IPS-NIHi7 (cell line): ENCODE measurements around the gene IPCEF1.

Source experiments
- DNase-seq: peaks from one replicate; pipeline ENCODE4 v3.0.0; 2012; ENCODE audit warnings: mixed read lengths; ENCODE audit errors: extremely low spot score

IPCEF1 gene

DNA sequence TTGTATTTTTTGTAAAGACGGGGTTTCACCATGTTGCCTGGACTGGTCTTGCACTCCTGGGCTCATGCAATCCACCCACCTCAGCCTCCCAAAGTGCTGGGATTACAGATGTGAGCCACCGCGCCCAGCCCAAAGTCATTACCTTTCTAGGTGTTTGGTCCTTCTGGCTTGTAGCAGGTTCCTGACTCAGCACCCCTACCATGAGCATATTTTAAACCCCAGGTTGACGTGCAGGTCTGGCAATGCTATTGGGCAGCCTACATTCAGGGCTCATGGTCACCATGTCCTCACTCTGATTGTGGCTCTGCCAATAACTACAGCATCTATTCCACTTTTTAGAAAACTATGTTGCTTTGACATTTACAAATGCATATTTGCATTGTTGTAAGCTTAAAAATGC lies 59.4 kb downstream of the IPCEF1 start:
- DNase-seq = no peak

DNA sequence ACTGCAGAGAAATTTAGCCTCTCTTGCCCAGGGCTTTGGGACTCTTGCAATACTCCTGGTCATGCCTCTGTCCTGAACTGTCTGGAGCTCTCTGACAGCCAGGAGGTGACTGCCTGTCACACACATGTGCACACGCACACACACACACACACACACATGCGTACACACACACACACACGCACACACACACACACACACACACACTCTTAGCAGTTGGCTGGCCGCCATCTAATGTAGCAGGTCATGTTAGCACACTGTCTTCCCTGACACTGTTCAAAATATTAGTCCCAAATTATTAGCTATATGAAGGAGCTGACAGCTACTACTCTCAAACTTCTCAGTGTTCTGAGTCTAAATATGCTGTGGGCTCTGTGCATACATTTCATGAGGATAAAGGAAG lies 60.9 kb downstream of the IPCEF1 start:
- no peak for DNase-seq

DNA sequence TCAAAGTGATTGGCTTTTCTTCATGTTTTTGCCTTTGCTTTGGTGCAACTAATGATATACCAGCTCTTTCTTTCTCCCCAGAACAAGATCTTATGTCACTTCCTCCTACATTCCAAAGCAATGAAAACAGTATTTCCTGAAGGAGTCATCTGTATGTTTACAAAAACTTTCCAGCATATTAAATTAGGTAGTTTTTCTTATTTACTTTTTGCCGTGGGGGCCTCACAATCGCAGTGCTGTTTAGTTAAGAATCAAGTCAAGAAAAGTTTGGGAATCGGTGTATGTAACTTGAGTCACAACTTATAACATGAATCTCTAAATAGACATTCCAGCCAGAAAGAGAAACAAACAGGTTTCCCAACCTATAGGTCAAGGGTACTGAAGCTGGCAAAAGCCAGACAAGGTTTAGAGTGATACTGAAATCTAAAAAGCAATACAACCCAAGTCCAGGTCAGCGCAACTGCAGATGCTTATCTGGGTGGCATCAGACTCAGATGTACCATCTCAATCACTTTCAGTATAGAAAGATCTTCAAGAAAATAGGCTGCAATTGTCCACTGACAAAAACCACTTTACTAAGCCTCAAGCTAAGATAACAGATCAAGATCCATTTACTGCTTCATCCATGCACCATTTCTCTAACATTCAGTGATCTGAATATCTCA lies 63.6 kb downstream of the IPCEF1 start:
- no peak for DNase-seq

DNA sequence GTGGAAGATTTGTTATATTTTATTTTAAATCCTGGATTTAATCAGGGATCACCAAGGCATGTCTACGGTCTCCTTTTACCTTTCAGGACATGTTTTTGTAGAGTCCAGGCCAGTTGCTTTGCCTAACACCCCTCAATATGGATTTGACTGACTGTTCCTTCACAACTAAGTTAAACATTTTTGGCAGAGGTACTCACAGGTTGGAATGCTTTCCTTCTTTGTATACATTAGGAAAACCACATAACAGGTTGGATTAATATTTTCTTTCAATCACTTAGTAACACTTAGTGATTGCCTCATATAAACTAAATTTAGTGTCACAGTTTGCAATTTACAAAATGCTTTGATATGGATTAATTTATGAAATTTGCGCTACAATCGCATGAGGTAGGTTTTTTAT lies 64.5 kb downstream of the IPCEF1 start:
- no peak for DNase-seq

DNA sequence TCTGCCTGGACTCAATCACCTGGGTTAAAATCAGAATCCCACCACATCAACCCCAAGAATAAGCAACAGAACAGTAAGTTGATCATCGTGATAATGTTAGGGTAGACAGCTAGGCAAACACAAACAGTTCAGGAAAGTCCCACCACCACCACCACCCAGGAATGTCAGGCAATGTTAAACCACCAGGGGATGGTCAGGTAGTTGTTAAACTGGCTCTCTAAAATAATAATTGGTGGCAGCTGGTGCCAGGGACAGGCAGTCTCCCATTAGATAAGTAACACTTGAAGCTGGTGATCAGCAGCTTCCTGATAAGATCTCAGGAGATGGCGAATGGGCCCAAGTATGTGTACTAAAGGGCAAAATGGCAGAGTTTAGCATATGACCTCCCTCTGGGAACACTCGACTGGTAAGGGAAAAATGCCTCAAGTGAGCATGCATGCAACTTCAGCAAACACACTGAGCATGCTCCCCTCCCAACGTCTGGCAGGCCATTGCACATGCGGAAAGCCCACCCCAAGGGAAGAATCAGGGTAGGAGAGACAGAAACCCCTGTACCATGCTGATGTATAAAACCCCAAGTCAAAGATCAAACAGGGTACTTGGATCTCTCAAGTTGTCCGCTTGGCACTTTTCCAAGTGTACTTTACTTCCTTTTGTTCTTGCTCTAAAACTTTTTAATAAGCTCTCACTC lies 66.6 kb downstream of the IPCEF1 start:
- no peak for DNase-seq

DNA sequence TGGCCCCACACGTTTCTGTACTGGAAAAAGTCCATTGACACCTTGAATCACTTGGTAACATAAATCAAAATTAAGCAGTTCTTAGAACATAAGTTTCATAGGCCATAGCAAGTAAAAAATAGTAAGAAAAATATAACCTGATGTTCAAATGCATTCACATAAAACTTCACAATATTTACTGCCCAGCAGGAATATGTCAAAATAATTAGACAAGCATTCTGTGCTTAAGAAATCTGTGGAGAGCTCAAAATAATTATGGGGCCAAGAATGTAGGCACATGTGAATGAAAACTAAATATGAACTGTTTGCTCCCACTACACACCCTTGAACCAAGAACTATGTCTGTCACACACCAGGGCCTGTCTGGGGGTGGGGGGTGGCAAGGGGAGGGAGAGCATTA lies 70.8 kb downstream of the IPCEF1 start:
- no peak for DNase-seq

DNA sequence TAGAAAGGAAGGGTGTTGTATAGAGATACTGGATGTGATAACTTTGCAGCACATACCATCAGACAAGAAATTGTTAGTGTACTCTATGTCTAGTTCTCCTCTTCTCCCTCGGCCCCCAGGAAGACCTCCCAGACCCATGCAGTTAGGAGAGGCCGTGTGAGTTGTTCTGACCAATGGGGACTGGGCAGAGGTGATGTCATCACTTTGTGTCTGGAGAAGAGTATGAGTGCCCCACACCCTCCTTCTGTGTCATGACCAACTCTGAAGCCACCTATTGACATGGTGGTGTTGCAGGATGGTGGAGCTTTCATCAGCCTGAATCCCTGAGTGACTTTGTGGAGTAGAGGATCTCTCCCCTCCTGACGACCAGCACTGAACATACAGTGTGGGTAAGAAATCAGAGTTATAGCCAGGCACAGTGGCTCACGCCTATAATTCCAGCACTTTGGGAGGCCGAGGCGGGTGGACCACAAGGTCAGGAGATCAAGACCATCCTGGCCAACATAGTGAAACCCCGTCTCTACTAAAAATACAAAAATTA lies 72.2 kb downstream of the IPCEF1 start:
- no peak for DNase-seq

DNA sequence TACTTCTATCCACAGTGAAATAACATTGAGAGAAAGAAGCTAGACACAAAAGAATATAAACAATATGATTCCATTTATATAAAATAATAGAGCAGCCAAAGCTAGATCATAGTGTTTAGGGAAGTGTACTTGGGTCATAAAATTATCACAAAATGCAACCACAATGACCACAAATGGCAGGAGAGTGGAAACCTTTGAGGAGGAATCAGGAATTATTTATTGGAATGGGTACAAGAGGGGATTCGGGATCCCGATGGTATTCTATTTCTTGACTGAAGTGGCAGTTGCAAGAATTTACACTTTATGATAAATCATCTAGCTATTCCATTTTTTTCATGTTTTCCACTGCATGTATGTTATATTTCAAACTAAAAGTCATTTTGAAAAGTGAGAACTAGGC lies 76.1 kb downstream of the IPCEF1 start:
- no peak for DNase-seq

DNA sequence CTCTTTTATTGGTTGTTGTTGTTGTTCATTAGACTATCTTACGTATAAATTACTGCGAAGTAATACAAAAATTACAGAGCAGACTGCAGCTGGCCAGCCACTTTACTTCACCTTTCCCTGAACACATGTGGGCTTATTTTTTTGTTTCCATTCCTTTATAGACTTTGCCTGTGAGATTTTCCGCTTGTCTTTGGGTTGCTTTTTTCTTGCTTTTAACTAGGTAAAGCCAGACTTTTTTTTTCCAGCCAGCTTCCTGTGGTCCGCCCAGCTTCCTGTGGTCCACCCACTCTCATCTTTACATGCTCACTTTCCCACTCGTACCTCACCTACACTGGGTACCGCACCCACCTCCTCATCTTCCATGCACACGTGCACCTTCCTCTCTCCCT lies 79.0 kb downstream of the IPCEF1 start:
- no peak for DNase-seq

DNA sequence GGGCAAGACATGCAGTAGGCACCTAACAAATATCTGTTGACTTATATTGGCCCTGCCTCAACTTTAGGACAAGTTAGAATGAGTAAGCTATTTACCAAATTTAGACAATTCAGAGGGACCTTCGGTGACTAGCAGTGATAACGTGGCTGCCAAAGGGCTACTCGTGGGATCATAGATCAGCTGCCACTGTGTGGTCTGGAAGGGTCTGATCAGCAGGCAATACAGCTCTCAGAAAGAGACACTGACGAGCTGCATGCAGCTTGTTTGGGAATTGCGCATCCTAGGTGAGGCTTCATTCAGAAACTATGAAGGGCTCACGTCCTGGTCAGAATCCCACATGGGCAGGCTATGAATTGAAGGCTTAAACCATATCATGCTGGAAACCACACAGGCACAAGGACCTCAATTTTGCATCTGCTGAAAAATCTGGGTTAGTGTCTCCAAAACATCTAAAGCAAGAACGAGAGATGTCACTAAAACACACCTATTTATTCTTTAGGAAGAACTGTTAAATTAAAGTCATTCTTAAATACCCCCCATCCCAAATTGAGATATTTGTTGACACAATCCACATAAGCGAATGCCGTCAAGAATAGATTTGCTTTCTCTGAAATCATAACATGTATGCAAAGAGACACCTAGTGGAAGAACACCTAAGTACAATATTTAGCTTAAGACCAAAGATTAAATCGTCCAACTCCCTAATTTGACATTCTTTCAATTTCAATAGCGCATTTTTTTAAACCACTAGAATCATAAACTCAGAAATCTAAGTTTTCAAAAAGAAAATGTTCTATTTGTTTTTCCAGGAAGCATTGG lies 79.6 kb downstream of the IPCEF1 start:
- no peak for DNase-seq

DNA sequence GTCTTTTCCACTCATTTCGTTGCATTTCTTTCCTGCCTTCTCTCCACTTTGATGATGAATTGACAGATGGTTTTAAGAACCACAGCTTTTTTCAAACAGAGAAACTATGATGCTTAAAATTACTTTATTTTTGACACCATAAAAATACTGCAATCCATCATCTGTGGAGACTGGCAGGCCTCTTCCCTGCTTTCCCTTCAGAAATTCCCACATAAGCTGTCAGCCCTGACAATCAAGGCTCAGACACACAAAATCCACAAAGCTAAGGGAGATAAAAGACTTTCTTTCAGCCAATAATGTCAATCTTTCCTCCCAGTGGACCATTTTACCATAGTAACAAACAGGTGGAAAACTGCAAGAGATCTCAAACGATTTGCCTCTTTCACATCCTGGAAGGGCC lies 82.4 kb downstream of the IPCEF1 start:
- DNase-seq = no peak

DNA sequence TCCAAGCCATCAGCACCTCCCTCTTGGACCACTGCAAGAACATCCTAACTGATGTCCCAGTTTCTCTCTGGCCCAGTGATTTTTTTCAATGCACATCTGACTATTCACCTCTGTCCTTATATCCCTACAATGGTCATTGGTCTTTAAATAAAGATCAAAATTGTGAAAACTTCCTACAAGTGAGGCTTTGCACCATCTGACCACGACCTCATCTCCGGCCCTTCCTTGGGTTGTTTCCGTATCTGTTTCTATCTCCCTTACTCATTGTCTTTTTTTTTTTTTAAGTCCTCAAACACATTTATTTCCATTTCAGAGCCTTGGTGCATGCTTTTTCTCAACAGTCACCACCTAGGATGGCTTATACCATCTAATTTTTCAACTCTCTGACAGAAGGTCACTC lies 88.1 kb downstream of the IPCEF1 start:
- DNase-seq = no peak

DNA sequence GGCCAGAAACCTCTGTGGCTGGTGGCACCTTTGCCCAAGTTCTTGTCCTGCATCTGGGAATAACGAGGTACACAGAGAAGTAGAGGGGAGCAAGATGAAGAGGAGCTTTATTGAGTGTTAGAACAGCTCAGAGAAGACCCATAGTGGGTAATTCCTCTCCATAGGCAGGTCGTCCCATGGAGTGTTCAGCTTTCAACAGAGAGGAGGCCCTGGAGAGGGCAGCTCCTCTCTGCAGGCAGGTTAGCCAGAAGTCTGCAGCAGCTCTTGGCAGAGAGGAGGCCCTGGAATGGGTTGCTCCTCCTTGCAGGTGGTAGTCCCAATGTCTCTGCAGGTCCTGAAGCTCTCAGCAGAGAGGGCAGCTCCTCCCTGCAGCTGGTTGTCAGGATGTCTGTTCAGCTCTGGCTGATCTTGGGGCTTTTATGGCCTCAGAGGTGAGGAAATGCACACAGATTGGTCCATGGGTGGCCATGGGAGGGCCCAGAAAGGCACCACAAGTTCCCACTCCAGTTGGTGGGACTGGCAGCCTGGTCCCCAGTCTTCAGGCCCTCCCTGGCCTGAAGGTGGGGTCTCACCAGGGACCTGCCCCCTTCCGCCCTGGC lies 89.0 kb downstream of the IPCEF1 start:
- no peak for DNase-seq

DNA sequence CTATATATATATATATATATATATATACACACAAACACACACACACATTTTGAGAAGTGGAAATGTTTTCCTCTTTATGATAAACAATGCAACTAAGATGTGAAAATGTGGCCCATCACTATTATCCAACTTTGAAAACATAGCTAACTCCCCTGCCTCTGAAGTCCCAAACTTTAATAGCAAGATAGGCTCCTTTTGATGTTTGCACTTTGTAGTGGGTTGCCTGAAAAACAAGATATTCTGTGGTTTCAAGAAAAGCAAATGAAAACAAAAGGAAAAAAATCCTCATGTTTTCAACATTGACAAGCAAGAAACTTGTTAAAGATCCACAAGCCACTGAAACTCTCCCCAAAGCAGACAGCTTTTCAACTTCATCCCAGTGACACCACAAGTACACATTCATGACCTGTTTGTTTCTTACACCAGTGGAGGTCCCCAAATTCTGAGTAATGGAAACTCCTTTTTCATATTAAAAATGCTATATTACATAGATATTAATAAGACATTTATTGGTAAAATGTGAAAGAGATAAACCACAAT lies 90.0 kb downstream of the IPCEF1 start:
- DNase-seq = no peak

DNA sequence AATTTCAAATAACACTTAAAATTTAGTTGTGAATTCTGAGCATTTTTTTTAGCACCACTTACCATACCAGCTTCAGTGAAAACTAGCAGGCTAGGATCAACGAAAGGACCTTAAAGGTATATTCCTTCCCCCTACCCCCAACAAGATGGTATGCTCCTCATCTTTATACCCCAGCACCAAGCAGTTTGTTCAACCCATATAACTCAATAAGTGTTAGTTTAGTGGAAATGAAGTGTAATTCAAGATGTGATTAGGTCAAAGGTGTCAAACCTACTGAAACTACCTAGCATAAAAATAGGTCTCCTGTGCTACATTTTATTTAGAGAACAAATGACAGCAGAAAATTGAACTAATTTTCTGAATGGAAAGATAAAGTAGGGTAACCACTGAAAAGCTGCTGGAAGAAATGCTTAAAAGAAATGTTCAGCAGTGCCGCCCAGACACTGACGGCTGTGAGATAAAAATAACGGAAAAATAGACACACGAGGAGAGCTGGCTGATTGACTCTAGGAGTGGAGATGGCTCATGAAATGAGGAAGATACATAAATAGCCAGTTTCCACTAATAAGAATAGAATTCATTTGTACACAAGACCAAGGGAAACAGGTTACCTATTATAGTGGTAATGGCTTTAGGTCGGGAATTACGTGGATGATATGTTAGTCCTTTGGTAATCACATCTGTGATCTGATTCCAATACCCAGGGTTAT lies 94.8 kb downstream of the IPCEF1 start:
- no peak for DNase-seq

DNA sequence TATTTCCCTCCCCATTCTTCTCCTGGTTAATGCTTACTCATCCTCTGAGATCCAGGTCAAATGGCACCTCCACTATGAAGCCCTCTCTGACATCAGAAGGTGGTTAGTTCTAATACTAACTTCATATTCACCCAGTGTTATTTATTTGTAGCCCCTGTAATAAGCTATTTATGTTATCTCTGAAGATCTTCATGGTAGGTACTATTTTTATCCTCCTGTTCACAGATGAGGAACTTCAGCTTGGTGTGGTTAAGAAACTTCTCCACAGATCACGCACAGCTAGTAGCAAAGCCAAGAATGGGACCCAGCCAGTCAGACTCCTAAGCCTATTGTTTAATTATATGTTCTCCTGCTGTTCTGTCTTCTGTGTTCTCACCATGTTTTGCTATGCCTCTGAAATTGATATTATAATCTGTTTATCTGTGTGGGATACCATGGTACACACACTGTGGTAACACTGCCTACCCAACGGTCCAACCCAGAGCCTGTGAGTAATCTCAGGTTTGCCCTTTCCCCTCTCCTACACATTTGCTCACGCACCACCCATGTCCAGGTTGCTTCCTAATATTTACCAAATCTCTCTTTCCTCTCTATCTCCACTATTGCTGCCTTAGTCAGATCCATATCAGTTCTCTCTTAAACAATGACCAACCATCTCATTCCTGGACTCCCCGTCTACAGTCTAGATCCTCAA lies 98.4 kb downstream of the IPCEF1 start:
- DNase-seq = no peak

DNA sequence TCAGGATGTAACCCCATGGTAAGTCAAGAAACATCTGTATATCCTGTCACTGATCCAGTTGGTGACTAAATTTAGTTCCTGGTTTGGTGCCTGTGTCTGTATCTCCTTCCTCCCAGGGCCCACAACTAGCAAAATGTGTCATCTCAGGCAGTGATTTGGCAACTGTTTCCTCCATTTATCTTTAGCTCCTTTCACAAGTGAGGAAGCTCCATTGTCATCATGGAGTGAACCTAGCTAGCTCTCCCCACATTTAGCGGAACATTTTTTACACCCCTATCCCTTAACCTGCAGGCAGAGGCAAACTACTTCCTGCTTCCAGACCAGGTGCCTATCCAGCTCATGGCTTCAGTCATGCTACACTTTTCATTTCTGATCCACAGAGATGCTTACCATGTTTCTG lies 99.5 kb downstream of the IPCEF1 start:
- no peak for DNase-seq

DNA sequence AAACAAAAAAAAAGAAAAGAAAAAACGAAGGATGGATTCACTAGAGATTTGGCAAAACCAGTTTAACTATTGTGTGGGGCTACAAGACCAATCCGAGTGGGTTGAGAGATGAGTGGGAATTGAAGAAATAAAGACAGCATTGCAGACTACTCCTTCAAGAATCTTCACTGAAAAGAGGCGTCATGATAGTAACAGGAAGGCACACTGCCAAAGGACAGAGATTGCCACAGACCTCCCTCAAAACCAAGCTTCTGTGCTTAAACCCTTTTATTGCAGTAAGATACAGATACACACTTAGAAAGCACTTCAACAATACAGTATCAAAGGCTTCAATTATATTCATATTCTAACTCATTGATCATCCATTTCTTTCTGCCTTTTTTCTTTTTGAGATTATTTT lies 103.9 kb downstream of the IPCEF1 start:
- DNase-seq = no peak

DNA sequence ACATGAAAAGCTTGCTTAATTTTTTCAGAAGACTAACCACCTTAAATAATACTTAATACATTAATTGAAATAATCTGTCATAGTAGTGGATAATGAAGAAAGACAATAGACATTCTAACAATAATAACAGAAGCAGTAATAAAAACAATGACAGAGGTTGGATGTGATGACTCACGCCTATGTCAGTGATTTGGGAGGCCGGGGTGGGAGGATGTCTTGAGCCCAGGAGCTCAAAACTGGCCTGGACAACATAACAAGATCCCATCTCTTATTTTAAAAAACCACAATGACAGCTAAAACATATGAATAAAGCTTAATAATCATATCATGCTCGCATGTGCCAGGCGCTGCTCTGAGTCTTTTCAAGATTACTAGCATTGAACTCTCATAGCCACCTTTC lies 105.5 kb downstream of the IPCEF1 start:
- DNase-seq = no peak

DNA sequence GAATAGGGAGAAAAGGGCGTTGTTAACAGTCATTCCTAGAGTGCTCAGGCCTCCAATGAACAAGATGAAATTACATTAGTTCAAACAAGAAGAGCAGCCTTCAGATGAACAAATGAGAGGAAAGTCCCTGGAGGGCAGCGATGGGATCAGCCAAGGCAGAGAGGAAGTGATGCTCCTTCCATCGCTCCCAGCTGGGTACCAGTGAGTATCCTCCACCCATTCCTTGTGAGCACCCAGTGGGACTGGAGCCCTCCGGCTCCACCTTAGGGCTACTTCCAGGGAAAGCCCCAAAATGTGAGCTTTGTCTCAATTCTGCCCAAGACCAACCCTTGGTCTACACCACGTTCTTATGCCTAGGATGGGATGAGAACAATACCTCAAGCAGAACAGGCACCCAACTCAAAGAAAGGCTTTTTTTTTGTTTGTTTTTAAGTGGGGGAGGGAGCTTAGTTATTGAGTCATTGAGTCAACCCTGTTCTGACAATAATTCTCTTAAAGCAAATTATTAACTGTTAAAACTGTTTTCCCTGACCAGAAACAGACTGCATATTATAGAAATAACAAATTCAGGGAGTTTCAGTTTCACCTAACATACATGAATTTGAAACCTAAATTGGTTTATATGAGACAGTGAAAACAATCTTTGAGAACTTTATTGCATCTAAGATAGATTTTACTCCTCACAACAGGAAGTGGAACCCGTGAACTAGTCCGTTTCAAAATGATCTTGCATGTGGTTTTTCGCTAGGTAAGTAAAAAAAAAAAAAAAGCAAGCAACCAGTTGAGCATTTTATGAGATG lies 106.9 kb downstream of the IPCEF1 start:
- DNase-seq = no peak
